ENCODE results near the gene BUD13. TPM values are rescaled to one million over a fixed set of nuclear protein-coding genes. Genes with fewer than 3 reads are reported as not detected.

The BUD13 gene
- total and polyA plus RNA-seq, 2 of the 4 experiments (the other 2 are of a cell fraction): 11.2 to 14.0 TPM

- POLR2A ChIA-PET (ENCODE audit: unreplicated experiment): no interaction called here
- Histone ChIP-seq H3K79me1 (ENCODE audit: low read depth in 1 of 2, low read length in 2 of 2) (no peaks in the 10 kb centered on the region), H3K23ac (ENCODE audit: low read depth, low read length) (no peak overlapping the region), H3K9me3 (ENCODE audit: control insufficient read depth, insufficient read depth, low read length) (no peaks in the 10 kb centered on the region), H4K8ac (ENCODE audit: low read depth in 2 of 2, low read length in 2 of 2) (no peak overlapping the region), H3K4ac (ENCODE audit: low read depth, low read length) (no peak overlapping the region), H3K56ac (ENCODE audit: extremely low read depth, insufficient read depth, low read length) (no peak overlapping the region), H3K4me3 (ENCODE audit: insufficient read depth, low read depth, low read length) (no peak overlapping the region), H2AK5ac (ENCODE audit: low read depth, low read length) (no peak overlapping the region), H3K9ac (ENCODE audit: low read depth, low read length) (no peak overlapping the region), H3K27ac (ENCODE audit: insufficient read depth, low read length) (no peak overlapping the region), H3K9me1 (ENCODE audit: insufficient read depth, low read length) (peaks cover 6% of the 10 kb centered on the region; the same call in 1 of the 2 replicates), H2BK20ac (ENCODE audit: low read depth, low read length) (no peak overlapping the region), H3K4me2 (ENCODE audit: low read depth, low read length) (no peak overlapping the region), H2AFZ (replicated peaks; ENCODE audit: low read length, poor library complexity) (no peak overlapping the region), H3K36me3 (ENCODE audit: control insufficient read depth, insufficient read depth, low read length) (no peaks in the 10 kb centered on the region), H2BK120ac (ENCODE audit: low read depth, low read length) (no peak overlapping the region), H2AK9ac (replicated peaks; ENCODE audit: low read depth, low read length, poor library complexity) (no peak overlapping the region), H4K5ac (ENCODE audit: low read depth, low read length) (no peak overlapping the region), H3K27me3 (ENCODE audit: control insufficient read depth, insufficient read depth, low read length) (peaks cover 51% of the 10 kb centered on the region), H2BK15ac (ENCODE audit: low read depth, low read length) (no peak overlapping the region), H3K18ac (ENCODE audit: low read depth, low read length) (no peak overlapping the region), H2BK5ac (ENCODE audit: low read depth, low read length, poor library complexity, severe bottlenecking) (no peak overlapping the region), H3K14ac (replicated peaks; ENCODE audit: low read depth, low read length) (no peak overlapping the region), H4K91ac (ENCODE audit: insufficient read depth, low read depth, low read length) (no peak overlapping the region), H3K4me1 (ENCODE audit: control insufficient read depth, insufficient read depth, low read length) (peaks cover 8% of the 10 kb centered on the region; the same call in 1 of the 2 replicates), H4K20me1 (ENCODE audit: insufficient read depth, low read length) (no peaks in the 10 kb centered on the region)
- WGBS, 2 experiments (ENCODE audit: extremely low coverage in 2 of 2, insufficient read length in 1 of 2): no CpG with 5 or more reads among the region's 6 CpGs
- no peak for DNase-seq
- intact Hi-C loops (cut with micrococcal nuclease): no loop called here
- in situ Hi-C loops (cut with MboI; ENCODE audit: low sequenced_read_pairs): no loop called here
- ATAC-seq (ENCODE audit: low read depth): no peak
- no peak for TF ChIP-seq MAFK (IDR thresholded peaks at IDR 0.05; ENCODE audit: low read depth, low read length)
- no peak for TF ChIP-seq POLR2A (IDR thresholded peaks at IDR 0.05; ENCODE audit: low read depth, low read length)
- no peak for TF ChIP-seq BHLHE40 (IDR thresholded peaks at IDR 0.05; ENCODE audit: low read depth, low read length)
- no peak for TF ChIP-seq ELK1 (IDR thresholded peaks at IDR 0.05; ENCODE audit: borderline replicate concordance, low read depth, low read length)
- no peak for TF ChIP-seq RFX5 (IDR thresholded peaks at IDR 0.05; ENCODE audit: low read depth, low read length)
- no peak for TF ChIP-seq CEBPB (IDR thresholded peaks at IDR 0.05; ENCODE audit: low read depth, low read length)
- no peak for TF ChIP-seq FOS (IDR thresholded peaks at IDR 0.05; ENCODE audit: low read depth, low read length)
- no peak for TF ChIP-seq MXI1 (IDR thresholded peaks at IDR 0.05; ENCODE audit: borderline replicate concordance, low read depth, low read length)
- TF ChIP-seq CHD1 (IDR thresholded peaks at IDR 0.05; ENCODE audit: low read depth, low read length): no peak
- no peak for TF ChIP-seq RCOR1 (IDR thresholded peaks at IDR 0.05; ENCODE audit: insufficient replicate concordance, low read length)
- no TSS peak for BruUV-seq (replicated peaks)
- CTCF ChIA-PET: interaction anchor here (1.0 kb wide), 1 partner anchor 18 kb away, joined by 4 read pairs; no protein-coding TSS in a partner anchor
- dilution Hi-C loops (cut with HindIII; ENCODE audit: low sequenced_read_pairs, unreplicated experiment): no loop called here
Observed at GRCh38 chr11:116724813-116725212, 48.0 kb downstream of the BUD13 start.

Data from IMR-90 (cell line).